GM19438 (cell line): ENCODE results near the gene SPATA16.
"Not testable (repeated sequence)": the region's sequence is repeated elsewhere in the genome, so short reads cannot be mapped to it uniquely, and the experiment has no call there.

Experiments
- ATAC-seq: cut with Tn5 transposase; IDR thresholded peaks from one replicate; pipeline ENCODE4 v1.9.1; 2021; ENCODE audit warnings: low read depth; ENCODE audit not compliant: unreplicated experiment

SPATA16 gene

DNA sequence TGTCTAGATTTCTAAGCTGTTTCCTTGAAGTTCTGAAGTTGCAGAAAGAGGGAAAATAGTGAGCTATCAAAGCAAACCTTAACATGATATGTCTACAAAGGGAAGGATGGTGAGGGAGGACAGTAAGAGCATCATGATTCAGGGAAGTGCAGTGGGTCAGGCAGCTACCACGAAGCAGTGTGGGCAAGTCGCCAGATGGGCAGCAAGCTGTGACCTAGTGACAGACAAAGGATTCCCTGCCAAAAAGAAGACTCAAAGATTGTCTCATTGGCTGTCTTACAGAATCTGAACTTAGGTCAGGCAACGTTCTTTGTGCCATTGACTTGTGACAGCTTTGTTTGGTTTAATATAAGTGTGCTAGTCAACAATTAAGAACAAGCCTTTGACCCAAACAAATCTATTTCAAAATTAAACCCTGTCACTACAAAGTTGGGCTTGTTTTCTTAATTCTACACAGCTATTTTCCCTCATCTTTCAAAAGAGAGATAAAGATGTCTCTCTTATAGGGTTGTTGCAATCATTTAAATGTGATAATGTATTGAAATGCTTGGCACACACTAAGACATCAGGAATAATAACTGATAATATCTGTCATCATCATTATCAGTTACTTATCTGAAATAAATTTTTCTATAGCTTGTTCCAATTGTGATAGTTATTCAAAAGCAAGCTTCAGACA lies 237.3 kb downstream of the SPATA16 start:
- ATAC-seq: no peak

DNA sequence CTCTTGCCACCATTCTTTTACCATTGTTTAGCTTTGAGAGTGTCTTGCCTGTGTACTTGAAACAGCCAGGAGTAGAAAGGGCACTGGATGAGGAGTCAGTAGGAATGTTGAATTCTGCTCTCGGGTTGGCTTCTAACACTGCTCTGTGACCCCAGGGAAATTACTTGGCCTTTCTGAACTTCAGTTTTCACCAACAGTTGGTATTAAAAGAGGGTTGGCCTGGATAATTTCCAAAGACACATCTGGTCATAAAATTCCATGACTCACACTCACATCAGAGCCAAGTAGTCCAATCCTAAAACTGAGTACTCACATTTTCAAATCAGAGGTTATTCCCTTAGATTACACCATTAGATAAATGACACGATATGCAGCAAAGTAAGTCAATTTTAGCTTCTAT lies 248.9 kb downstream of the SPATA16 start:
- ATAC-seq: no peak

DNA sequence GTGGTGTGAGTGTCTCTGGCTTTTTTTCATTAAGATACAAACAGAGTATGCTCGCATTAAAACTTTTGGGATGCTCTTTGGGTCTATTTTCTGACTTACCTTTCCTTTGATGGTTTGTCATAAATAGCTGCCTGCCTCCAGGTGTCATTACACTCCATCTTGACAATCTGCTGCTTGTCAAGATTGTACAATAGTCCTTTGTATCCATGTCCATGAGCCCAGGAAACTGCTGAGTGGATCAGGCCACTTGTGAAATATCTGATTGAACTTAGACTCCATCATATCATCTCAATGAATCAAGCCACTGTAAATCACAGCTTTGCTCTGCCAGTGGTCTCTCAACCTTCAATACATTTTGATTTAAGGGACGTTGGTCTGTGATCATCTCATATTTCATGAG lies 255.3 kb downstream of the SPATA16 start:
- ATAC-seq: no peak

DNA sequence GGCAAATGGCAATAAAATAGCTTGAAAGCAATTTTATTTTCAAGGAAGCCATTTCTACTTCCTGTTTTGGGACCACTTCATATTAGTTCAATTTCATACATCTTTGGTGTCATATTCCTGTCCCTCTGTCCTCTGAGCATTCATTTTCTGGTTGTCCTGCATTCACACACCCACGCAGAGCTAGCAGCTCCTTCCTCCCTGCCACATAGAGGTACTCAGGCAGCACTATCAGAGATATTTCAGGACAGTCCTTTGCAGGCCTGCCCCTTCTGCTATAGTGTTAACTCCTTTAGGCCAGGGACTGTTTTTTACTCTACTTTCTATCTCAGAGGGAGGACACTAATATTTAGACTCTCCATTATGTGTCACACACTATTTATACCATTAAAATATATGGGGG lies 258.5 kb downstream of the SPATA16 start:
- no peak for ATAC-seq

DNA sequence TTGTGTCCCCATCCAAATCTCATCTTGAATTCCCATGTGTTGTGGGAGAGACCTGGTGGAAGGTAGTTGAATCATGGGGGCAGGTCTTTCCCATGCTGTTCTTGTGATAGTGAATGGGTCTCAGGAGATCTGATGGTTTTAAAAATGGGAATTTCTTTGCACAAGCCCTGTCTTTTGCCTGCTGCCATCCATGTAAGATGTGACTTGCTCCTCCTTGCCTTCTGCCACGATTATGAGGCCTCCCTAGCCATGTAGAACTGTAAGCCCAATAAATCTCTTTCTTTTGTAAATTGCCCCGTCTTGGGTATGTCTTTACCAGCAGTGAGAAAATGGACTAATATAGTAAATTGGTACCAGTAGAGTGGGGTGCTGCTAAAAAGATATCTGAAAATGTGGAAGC lies 261.7 kb downstream of the SPATA16 start:
- not testable (repeated sequence) for ATAC-seq

DNA sequence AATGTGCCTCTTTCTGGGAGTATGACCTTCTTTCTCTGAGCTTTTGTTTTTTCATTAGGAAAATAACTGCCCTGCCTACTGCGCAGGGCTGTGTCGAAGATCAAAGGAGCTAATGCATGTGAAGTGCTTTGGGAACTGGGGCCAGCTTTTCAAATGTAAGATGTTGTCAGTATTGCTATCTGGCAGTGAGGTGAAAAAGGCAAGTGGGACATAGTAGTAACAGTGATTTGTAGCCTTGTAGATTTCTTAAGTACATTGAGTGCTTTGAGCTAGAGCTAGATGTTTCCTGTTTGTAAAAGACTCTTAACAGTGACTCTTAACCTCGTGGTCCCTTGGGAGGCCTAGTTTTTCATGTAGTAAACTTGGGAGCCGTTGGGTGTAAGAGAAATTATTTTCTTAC lies 264.0 kb downstream of the SPATA16 start:
- no peak for ATAC-seq

DNA sequence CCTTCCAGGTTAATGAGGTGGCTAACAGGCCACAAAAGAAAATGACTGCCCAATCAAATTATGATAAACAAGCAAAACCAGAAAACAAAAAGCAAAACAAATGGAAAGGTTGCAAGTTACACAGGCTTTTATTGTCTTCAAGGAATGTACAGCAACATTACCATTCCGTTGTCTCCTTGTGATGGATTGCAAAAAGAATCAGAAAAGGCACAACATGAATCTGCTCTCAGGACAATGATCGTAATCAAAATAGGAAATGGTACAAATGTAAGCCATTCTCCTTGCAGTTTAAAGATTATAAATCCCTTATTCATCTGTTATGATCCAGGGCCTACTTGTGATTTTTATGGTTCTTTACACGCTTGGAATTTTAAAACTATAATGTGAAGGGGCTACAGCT lies 264.7 kb downstream of the SPATA16 start:
- ATAC-seq: no peak

DNA sequence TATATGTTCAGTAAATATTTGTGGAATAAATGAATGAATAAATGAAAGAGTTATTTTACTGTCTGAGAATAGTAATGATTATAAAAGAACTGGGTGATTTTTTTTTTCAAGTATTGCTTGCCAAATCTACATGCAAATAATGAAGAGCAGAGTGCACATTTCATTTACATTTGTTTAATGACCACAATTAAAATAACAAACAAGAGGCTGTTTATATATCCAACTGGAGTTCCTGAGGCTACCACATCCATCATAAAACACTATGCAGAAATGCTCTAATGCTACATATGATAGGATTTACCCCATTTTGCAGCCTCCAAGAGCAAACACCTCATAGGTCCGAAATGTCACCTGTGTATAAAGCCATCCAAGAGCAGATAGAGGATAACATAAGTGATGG lies 266.0 kb downstream of the SPATA16 start:
- no peak for ATAC-seq

DNA sequence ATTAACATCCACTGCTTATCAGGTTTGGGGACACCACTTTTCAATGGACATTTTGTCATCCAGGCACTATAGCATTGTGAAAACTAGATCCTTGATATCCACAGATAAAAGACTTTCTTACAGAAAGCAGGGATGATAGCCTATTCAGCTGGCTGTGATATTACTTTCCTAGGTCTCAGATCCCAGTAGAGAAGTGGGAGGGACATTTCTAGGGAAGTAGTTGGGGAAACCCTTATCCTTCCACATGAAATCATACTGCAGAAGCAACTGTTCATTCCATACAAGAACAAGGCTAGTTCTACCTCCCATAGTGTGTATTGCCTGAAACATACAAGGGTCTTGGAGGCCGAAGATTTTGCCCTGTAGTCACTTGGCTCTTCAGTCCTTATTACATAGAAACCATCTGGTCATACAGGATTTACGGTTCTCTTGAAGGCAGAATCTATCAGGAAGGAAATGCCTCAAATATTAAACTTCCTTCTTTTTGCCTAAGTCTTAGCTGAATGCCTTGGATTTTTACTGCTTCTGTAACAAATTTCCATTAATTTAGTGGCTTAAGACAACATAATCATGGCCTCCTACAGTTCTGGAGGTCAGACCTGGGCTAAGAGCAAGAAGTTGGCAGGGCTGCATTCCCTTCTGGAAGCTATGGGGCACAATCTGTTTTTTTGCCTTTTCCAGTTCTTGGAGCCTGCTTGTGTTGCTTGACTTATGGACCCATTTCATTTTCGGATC lies 271.1 kb downstream of the SPATA16 start:
- ATAC-seq: no peak

DNA sequence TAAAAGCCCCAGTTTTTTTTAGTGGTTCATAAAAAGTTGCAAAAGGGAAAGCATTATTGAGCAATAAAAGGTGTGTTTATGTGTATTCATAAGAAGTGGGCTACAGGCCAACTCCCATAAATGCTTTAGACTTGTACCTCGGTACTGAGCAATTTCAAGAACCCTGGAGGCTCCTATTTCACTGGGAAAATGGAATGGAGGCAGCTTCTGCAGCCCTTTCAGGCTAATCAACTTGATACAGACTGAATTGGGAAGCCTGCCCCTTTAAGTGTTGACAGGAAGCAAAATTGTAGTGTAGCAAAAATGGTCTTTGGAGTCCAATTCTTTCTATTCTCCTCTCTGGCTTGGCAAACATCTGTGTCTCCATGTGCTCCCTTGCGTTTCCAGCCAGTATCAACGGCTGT lies 271.7 kb downstream of the SPATA16 start:
- no peak for ATAC-seq

DNA sequence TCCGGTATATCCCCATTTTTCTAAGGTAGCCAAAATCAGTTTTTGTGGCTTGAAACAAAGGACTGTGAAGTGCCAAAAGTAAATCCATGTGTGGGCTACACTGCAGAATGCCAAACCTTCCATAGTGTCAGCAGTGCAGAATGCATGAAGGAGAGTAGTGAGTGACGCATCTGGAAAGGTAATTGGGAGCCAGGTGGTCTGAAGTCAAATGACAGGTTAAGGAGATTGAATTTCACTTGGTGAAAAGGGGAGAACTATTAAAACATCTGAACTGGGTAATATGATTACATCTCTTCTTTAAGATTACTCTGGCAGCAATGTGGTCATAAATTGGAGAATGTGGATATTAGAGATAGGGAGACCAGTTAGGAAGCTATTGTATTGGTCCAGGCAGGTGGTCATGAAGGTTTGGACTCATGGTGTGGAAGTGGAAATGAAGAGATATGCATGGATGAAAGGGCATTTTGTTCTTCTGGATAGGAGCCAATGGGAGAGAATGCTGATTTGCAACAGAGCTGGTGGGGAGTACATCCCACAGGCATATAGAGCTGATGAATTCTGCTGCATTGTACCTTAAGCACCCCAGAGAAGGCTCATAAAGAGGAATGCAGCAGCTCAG lies 272.3 kb downstream of the SPATA16 start:
- ATAC-seq: no peak

DNA sequence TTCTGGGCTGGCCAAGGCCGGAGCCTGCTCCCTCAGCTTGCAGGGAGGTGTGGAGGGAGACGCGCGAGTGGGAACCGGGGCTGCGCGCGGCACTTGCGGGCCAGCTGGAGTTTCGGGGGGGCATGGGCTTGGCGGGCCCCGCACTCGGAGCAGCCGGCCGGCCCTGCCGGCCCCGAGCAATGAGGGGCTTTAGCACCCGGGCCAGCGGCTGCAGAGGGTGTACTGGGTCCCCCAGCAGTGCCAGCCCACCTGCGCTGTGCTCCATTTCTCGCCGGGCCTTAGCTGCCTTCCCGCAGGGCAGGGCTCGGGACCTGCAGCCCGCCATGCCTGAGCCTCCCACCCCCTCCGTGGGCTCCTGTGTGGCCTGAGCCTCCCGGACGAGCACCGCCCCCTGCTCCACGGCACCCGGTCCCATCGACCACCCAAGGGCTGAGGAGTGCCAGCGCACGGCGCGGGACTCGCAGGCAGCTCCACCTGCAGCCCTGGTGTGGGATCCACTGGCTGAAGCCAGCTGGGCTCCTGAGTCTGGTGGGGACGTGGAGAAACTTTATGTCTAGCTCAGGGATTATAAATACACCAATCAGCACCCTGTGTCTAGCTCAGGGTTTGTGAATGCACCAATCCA lies 274.2 kb downstream of the SPATA16 start:
- not testable (repeated sequence) for ATAC-seq

DNA sequence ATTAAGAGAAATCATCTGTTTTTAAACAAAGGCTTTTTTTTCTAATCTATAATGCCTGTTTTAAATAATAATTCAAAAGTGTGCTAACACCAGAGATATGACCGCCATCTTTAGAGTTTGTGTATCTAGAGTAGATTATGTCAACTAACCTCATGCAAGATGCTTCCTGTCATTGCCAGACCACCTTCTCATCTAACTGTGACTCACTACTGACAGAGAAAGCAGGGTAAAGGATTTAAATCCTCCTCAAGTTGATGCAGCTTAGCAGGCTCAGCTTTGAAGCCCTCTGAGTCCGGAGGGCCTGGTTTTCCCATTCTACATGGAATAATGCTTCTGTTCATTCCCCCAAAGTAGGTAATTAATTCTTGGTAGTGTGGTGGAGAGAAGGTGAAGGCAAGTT lies 282.0 kb downstream of the SPATA16 start:
- no peak for ATAC-seq

DNA sequence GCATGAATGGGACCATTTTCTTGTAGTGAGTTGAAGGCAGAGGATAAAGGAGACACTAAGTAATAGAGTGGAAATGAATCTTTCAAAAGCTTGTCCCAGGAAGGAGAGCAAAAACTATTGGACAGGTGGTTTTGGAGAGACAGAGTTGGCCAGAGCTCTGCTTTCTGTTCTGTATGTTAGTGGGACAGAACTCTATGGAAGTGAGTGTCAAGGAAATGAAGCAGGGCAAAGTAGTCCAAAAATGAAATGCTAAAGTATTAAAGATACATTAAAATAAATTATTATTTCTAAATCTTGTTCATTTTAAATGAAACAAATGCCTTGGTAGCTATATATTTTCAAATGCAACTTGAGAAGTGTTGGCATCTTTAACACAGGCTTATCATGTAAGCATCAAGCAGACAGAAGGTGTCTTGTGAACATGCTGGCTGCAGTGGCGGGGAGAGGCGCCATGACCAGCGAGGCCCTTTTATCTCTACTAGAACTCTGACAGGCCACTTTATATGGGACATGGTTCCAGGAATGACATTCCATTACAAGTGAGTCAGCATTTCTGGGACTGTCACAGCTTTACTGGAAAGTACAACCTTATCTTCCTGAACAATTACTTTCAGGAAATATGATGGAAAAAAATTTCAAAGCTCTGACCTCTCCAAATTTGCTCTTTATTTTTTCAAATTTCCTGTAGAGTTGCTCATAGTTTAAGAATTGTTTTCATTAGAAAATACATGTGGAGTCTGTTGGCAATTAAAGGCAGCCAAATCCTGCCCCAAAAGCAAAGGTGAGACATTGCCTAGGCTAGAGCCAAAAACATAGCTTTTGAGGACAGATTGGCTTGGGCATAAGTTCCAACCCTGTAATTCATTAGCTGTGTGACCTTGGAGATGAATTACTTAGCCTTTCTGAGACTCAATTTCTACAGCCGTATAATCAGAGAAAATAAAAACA lies 284.0 kb downstream of the SPATA16 start:
- no peak for ATAC-seq

DNA sequence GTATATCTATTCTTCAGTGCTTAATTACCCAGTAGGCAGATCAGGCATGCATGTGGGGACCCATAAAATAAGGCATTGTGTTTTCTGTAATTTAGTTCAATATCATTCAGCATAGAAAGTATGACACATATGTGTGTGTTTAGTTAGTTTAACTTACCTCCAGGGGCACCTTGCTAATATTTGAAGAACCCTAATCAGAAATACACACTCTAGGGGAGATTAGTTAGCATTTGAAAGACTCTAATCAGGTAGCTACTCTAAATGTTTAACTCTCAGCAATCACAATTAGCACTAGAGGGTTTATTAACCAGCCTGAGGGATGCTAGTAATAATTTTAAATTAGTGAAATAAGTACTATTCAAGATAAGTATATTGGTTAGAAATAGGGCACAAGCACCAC lies 286.0 kb downstream of the SPATA16 start:
- no peak for ATAC-seq

DNA sequence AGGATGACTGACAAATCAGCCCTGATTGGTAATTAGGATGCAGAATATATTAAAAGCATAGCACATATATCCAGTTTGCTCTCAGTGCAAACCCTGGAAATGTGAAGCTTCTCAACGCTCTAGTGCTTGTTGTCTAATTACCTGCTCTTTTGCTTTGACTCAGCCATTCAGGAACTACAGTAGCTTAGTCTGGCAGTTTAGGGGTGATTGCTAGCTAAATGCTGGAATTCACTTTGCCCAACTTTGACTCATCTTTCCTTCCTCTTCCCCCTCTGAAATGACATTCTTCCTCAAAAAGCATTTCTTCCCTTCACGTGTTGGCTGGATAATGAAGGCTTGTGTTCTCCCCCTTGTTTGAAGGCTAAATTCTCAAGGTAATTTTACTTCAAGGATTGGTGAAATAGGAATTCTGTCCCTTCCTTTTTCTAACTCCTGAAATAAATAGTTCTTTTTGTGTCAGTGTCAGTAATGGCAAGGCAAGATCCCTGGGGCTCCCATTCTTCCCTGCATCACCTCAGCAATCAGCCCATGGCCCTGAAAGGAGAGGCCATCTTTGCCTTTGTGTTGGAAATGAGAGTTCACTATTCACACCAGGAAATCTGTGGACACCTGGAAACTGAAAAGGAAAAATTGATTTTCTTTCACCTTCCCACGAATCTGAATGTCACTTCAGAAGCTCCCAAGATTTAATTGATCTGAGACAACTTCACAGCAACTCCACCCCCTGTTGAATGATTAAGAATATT lies 286.9 kb downstream of the SPATA16 start:
- no peak for ATAC-seq

DNA sequence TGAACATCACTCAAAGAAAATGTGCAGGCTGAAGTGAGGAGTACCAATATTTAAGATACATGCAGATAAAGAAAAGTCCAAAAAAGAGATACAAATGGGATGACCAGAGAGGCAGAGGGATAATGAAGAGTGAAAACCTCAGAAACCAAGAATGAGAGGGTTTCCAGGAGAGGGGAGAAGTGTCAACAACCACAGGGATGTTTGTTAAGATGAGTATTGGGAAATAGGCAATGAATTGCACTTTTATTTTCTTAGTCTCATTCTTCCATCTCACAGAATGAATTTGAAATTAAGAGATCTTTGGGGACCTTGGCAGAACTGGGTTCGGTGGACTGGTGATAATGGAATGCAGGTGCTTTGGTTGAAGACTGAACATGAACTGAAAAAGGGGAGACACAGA lies 288.0 kb downstream of the SPATA16 start:
- ATAC-seq: no peak

DNA sequence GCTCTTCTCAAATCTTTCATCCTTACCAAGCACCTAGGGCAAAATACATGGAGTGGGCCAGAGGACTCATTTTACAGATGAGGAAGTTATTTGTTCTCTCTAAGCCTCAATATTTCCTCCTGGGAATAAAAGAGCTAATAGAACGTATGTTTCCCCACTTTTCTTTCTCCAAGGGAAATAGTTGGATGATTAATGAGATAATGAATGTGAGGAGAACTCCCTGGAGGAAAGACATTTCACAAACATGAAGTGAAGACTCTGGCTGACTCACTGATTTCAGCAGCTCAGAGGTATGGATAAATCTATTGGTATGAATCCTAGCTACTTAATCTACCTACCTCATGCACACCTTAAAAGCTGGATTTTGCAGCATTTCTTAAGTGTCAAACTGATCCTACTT lies 292.1 kb downstream of the SPATA16 start:
- ATAC-seq: no peak

DNA sequence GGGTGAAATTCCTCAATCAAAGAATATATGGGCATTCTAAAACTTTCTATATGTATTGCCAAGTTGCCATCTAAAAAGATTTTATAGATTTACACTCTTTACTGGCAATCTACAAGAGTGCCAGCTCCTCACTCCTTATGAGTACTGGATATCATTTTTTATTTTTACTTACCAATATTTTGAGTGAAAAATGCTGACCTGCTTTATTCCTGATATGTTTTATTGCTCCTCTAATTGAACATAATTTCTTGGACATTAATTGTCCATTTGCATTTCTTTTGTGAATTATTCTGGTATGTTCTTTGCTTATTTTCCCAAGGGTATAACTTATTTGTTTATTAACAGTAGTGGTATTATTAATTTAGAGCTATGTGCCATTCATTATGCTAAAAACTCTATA lies 293.7 kb downstream of the SPATA16 start:
- no peak for ATAC-seq

DNA sequence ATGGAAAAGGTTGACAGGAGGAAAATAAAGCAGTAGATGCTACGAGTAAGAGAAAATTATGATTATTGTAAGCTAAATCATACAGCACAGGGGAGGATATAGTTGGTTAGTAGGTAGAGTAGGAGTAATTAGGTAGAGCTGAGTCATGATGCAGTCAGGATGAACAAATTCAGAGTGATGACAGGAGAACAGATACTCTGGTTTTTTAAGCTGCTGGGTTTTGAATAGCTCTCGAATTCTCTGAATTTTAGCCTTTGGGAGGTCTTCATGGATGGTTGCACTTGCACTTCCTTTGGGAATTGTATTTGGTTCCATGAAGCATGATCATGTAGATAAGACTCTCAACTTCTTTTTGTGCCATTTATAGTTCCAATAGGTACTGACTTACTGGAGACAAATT lies 294.3 kb downstream of the SPATA16 start:
- ATAC-seq: no peak
